NCI-H82 treated with DMSO at 0.1 percent for 48 hours (cell line): ENCODE results near the gene P2RY14.
"Not testable (repeated sequence)": the region's sequence is repeated elsewhere in the genome, so short reads cannot be mapped to it uniquely, and the experiment has no call there.

Experiments used
- DNase-seq: peaks from one replicate; lab custom pipeline; 2025; ENCODE audit not compliant: unreplicated experiment; lab: John Stamatoyannopoulos, UW

P2RY14 gene

DNA sequence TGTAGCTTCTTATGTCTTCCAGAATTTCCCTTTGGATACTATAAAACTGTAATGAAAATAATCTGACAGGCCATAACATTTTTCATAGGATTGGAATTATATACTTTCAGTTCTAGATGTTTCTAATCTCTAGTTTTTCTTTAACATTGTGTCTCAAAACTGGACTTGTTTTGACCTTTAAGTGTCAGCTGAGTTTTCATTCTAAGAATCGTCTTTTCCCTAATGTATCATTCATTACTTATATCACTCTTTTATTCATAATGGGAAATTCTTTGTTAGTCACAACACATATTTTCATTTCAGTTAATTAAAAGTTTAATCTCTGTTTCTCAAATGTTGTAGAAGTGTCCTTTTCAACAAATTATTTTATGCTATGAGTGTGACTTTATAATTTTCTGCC is 87.2 kb downstream of the P2RY14 start:
- no peak for DNase-seq

DNA sequence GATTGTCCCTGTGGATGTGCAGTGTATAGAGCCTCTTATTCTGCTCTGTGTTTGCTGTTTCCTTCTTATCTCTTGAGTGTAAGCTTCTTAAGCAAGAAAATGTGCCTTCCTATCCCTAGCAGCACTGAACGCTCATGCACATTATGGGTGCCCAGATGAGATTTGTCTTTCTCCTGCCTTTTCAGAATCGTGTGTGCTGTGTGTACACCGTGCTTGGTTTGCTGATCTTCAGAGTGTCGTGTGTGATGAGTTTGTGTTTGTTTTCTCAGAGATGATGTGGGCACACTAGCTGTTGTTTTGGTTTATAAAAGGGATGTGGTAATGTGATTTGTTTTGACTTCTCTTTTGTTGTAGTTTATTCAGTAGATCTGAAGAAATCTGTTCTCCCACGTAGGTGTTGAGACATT is 95.1 kb downstream of the P2RY14 start:
- peak; percentile 47 for DNase-seq

DNA sequence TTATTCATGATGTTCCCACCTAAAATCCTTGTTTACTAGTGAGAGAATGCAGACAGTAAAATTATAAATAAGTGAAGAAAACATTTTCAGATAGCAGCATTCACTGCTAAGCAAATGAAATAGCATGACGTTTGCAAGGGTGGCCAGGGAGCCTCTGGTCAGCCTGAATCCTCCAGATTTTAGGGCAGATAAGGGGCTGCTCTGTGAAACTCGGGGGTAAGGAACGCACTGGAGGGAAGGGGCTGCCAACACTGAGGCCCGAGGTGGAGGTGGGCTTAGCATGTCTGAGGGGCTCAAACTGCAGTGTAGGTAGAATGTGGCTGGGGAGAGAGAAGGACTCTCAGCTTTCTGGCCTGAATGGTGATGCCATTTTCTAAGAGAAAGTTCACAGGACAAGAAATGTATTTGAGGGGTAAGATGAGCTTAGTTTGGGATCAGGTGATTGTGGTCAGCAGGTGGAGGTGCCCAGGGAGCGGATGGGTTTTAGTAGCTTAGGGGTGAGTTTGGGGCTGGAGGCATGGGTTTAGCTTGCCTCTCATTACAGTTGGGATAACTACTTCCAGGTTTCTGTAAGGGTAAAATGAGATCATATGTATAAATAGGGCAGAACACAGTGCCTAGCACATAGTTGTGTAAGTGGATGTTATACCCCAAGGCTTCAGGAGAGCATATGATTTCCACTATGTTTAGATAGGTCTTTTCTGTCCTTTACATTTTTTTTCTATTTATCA is 95.8 kb downstream of the P2RY14 start:
- DNase-seq = no peak

DNA sequence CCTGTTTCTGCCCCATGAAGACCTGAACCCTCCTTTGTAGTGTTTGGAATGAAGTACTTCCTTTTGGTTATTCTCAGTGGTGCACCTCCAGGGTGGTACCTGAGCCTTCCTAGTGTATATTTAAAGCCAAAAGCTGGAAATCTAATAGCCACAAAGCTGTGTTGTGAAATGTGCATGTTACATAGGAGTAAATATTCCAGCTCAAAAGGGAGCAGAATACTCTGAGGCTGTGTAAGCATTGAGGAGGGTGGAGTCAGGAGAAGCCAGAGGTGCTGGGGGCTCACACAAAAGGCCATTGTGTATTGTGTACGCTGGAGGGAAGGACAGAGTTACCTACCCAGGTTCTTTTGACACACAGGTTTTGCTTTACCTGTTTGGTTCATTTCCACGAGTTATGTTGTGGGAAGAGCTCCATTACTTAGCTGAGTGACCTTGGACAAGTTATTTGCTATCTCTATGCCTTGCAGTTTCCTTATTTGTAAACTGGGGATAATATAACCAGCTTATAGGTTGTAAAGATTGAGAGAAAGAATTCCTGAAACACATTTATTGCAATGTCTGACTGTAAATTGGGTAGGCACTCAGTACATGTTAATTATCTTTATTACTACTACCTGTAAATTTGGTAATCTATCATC is 100.0 kb downstream of the P2RY14 start:
- DNase-seq = no peak

DNA sequence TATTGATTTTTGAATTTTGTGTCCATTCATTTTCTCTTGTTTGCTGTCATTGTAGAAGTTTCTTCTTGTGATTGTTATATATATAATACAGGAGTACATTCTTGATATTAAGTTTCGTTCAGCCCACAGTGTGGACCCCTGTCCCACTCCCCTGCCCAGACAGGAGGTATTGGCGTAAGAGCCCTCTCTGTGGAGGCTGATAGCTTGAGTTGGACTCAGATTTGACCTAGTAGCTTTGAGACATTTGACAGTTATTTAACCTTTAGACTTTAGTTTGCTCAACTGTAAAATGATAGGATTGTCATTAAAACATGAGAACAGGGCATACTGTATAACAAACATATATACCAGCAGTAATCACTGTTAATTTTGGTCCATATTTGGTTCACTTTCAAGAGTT is 102.4 kb downstream of the P2RY14 start:
- no peak for DNase-seq

DNA sequence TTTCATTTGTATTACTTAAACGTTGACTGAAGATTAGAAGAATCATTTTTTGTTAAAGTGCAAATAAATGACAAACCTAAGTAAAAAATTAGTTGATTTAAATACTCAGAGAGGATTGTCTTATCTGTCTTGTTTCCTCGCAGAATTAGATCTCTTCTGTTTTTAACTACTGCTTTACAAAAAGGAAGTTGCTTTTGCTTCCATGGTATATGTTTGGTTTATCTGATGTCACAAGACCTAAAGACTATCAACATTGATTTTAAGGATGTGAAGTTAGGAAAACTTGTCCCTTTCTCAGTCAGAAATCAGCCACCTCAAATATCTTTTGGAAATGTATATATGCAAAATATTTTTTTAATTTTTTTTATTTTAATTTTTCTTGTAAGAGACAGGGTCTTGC is 104.0 kb downstream of the P2RY14 start:
- DNase-seq = no peak

DNA sequence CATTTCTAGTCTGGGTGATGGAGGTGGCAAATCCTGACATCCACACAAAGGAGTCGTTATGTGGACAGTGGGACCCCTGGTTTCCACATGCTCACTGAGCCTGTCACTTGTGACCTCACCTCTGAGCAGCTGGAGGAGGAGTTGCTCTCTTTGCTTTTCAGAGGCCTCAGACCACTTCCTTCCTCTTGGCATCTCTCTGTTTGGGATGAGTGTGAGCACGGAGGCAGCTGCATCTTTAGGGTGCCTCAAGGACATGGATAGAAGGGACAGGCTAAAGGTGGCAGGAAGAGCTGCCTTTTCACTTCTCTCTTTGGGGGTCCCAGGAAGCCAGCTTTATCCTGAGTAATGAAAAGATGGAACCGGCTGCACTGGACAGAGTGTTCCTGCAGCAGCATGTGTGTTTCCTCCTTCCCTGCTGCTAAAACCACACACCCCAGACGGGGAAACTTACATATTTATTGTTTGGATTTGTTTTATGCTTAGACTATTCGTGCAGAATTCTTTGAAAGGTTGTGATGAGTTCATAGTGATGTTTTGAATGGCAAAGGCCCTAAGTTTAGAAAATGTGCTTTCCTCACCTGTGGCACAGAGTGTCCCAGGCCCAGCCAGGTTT is 107.1 kb downstream of the P2RY14 start:
- no peak for DNase-seq

DNA sequence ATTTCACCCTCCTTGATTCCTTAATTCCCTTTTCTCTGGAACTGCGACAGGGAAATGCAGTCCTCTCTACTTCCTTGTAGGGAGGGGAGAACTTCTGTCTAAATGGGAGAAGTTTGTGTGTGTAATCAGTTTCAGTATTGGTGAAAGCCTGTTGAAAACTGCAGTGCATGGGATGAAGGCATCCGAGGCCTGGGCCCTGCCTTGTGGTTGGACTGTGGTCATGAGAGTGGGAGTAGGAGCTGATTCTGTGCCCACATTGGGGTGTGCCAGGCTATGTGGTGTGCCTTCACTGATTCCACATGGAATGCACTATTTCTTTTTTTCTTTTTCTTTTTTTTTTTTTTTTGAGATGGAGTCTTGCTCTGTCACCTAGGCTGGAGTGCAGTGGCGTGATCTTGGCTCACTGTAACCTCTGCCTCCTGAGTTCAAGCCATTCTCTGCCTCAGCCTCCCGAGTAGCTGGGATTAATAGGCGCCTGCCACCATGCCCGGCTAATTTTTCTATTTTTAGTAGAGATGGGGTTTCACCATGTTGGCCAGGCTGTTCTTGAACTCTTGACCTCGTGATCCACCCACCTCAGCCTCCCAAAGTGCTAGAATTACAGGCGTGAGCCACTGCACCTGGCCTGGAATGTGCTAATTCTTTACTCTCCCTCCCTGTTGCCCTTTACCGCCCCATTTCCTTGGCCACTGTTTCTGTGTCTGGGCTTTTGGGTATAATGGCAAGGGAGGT is 108.2 kb downstream of the P2RY14 start:
- DNase-seq = not testable (repeated sequence)

DNA sequence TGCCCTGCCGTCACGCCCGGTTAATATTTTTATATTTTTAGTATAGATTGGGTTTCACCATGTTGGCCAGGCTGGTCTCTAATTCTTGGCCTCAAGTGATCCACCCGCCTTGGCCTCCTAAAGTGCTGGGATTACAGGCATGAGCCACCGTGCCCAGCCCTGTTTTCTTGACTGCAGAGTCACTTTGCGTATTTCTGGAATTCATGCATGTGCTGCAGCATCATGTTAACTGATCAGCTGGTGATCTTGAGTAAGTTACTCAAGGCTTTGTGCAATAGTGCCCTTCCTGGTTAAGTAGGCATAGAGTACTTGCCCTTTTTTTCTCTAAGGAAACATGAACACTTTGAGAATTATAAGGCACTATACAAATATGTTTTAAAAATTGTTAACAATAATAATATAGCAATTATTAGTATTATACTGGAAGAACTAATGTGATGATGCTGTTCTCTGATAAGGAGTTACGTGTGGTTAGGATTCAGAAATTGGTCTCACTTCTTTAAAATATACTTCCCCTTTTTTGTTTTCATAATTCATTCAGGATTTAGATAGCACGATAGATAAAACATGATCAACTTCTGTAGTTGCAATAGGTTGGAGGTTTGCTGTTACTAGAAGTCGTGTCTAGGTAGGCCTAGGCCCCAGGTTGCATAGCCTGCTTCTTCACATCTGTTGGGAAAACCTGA is 108.9 kb downstream of the P2RY14 start:
- no peak for DNase-seq

DNA sequence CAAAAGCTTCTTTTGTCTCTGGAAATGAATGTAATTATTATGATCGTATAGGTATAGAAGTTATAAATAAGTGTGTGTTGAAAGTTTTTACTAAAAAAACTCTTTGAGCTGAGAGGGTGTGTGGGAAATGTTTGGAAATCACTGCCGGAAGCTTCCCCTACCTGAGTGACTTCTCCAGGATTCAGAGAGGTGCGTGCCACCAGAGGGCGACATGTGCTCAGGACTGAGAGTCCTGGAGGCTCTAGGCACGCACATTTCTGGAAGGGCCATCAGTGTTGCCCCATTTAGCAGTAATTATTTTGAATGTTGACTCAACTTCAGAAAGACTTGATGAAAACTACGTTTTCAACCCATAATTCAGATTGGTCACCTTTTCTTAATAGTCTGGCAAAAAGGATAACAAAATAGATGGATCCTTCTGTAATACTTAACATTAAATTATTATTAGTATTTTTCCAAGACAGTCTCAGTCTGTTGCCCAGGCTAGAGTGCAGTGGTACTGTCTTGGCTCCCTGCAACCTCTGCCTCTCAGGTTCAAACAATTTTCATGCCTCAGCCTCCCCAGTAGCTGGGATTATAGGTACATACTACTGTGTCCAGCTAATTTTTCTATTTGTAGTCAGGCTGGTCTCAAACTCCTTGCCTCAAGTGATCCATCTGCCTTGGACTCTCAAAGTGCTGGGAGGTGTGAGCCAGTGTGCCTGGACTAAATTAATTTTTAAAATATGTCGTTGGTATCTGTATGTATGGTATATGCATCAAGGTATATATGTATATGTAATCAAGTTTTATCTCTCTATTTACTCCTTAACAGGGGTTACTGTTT is 109.9 kb downstream of the P2RY14 start:
- DNase-seq = peak; percentile 61

DNA sequence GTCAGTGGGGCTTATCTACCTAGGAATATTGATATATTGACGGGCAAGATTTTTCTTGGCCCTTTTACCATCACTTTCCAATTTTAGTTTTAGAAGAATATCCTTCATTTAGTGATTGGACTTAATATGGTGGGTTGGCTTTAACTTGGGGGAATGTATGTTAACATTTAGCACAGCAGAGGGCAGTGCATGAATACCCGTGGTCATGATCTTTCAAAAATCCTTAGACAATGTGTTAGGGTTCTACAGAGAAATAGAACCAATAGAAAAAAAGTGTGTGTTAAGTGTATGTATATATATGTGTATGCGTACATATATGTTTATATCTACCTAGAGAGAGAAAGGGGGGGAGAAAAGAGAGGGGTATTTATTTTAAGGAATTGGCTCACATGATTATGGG is 112.2 kb downstream of the P2RY14 start:
- no peak for DNase-seq

DNA sequence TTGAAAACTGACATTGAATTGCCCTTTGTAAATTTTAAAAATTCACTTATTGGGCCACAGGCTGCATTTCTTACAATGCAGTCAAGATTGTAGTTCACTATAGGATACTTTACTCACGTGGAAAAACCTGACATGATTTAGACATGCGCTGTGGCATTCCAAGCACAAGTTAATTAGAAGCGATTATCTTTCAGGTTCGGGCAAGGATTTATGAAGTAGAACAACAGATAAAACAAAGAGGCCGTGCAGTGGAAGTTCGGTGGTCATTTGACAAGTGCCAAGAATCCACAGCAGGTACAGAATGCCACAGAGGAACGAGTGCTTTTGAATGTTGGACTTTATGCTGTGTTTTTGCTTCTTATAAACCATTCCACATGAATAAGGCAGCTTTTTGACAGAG is 113.1 kb downstream of the P2RY14 start:
- peak; percentile 26 for DNase-seq
